PC-3 (cell line): ENCODE data around the gene CD44.

ENCODE experiments used
- EZH2 ChIP-seq: fragments of 300-600 bp; sonication (generic); IDR thresholded peaks from one replicate; pipeline ENCODE4 v1.6.1; 2017; ENCODE audit warnings: antibody characterized with exemption, mild to moderate bottlenecking, low read length; ENCODE audit not compliant: unreplicated experiment
- EZH2phosphoT487 ChIP-seq: fragments of 300-600 bp; sonication (generic); IDR thresholded peaks from 2 replicates; pipeline ENCODE4 v1.6.1; 2018; ENCODE audit warnings: mild to moderate bottlenecking, antibody characterized with exemption, low read length, borderline replicate concordance
- TF ChIP-seq, protein P1 (sequence below): fragments of 300-600 bp; sonication (generic); conservative IDR thresholded peaks from 2 replicates; pipeline ENCODE4 v1.5.1; 2017; ENCODE audit warnings: antibody characterized with exemption, low read depth, mild to moderate bottlenecking, low read length

DNA sequence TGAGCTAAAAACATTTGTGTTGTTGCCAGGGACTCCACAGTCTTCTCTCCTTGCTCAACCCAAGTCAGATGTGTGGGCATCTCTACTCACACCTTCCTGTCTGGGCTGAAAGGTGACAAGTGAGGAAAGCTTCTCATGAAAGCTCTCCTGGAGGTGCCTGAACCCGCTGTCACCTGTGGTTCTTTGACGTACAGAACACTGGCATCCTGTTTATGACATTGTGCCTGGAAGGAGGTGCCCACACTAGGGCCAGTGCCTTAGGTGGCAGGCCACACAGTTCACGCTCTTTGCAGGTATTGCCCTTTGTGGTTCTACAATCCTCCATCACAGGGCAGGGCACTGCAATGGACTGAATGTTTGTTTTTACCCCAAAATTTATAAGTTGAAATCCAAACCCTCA lies 108.5 kb downstream of the CD44 start:
- TF ChIP-seq, protein P1, sequence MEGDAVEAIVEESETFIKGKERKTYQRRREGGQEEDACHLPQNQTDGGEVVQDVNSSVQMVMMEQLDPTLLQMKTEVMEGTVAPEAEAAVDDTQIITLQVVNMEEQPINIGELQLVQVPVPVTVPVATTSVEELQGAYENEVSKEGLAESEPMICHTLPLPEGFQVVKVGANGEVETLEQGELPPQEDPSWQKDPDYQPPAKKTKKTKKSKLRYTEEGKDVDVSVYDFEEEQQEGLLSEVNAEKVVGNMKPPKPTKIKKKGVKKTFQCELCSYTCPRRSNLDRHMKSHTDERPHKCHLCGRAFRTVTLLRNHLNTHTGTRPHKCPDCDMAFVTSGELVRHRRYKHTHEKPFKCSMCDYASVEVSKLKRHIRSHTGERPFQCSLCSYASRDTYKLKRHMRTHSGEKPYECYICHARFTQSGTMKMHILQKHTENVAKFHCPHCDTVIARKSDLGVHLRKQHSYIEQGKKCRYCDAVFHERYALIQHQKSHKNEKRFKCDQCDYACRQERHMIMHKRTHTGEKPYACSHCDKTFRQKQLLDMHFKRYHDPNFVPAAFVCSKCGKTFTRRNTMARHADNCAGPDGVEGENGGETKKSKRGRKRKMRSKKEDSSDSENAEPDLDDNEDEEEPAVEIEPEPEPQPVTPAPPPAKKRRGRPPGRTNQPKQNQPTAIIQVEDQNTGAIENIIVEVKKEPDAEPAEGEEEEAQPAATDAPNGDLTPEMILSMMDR = no peak
- TF ChIP-seq EZH2phosphoT487 (no peak), EZH2 (no peak)
